Epithelial cell of proximal tubule (primary cell): ENCODE data around the gene RNF115. TPM values are rescaled to one million over a fixed set of nuclear protein-coding genes. Genes with fewer than 3 reads are reported as not detected.
"Not testable (repeated sequence)": the region's sequence is repeated elsewhere in the genome, so short reads cannot be mapped to it uniquely, and the experiment has no call there.

Source experiments
- DNase-seq: peaks from one replicate; pipeline ENCODE4 v3.0.0-alpha.2; 2011; ENCODE audit warnings: low read depth
- H3K4me3 ChIP-seq: 2 replicates; pipeline ENCODE4 v1.5.1; 2011; ENCODE audit warnings: low read depth, mild to moderate bottlenecking, low read length
- CTCF ChIP-seq: conservative IDR thresholded peaks from 2 replicates; pipeline ENCODE4 v1.5.1; 2012; ENCODE audit warnings: low read depth, mild to moderate bottlenecking, low read length
- total RNA-seq: library from RNA; depleted of rRNA; stranded (reverse); fragments of >200 nt; gene quantifications from 2 replicates; pipeline ENCODE4 v1.2.3, GENCODE V29; 2015

RNF115 gene
- total RNA-seq, 1 donor from 2014 or later: 10.4 TPM

- H3K4me3 ChIP-seq: no peak overlapping the region
- no peak for TF ChIP-seq CTCF
- DNase-seq: no peak
These were observed 46.3 kb downstream of the RNF115 start for GRCh38 chr1:145777357-145778145.

GRCh38 chr1:145773423-145773822, 50.5 kb downstream of the RNF115 start:
- DNase-seq: no peak
- no peak overlapping the region for H3K4me3 ChIP-seq
- no peak for TF ChIP-seq CTCF

GRCh38 chr1:145771056-145771455, 52.8 kb downstream of the RNF115 start:
- no peak overlapping the region for H3K4me3 ChIP-seq
- no peak for TF ChIP-seq CTCF
- DNase-seq: no peak

- not testable (repeated sequence) for H3K4me3 ChIP-seq, DNase-seq
These were observed 55.9 kb downstream of the RNF115 start for GRCh38 chr1:145768004-145768403.

GRCh38 chr1:145766926-145767325, 57.0 kb downstream of the RNF115 start:
- not testable (repeated sequence) for H3K4me3 ChIP-seq, DNase-seq

- not testable (repeated sequence) for DNase-seq, H3K4me3 ChIP-seq
These were observed 58.1 kb downstream of the RNF115 start for GRCh38 chr1:145765585-145766360.

GRCh38 chr1:145765127-145765526, 58.8 kb downstream of the RNF115 start:
- not testable (repeated sequence) for DNase-seq

GRCh38 chr1:145764231-145764940, 59.5 kb downstream of the RNF115 start:
- DNase-seq: not testable (repeated sequence)

More at GRCh38 chr1:145765127-145765526, 58.8 kb downstream of the RNF115 start:
- not testable (repeated sequence) for H3K4me3 ChIP-seq

GRCh38 chr1:145762001-145762400, 61.9 kb downstream of the RNF115 start:
- DNase-seq, H3K4me3 ChIP-seq: not testable (repeated sequence)

More at GRCh38 chr1:145764231-145764940, 59.5 kb downstream of the RNF115 start:
- not testable (repeated sequence) for H3K4me3 ChIP-seq

- H3K4me3 ChIP-seq, DNase-seq: not testable (repeated sequence)
These were observed 62.4 kb downstream of the RNF115 start for GRCh38 chr1:145761498-145761897.

GRCh38 chr1:145760395-145760949, 63.4 kb downstream of the RNF115 start:
- not testable (repeated sequence) for H3K4me3 ChIP-seq, DNase-seq
